ENCODE data around the gene TMEM63B. TPM values are rescaled to one million over a fixed set of nuclear protein-coding genes. Genes with fewer than 3 reads are reported as not detected.
A peak's percentile ranks its signal among the peaks of the same experiment; 100 is the strongest.
"Not testable (repeated sequence)": the region's sequence is repeated elsewhere in the genome, so short reads cannot be mapped to it uniquely, and the experiment has no call there.

Gene TMEM63B
- polyA plus RNA-seq, 3 donors from 2014 or later = 0.25 to 1.7 (median 1.5) TPM

DNA sequence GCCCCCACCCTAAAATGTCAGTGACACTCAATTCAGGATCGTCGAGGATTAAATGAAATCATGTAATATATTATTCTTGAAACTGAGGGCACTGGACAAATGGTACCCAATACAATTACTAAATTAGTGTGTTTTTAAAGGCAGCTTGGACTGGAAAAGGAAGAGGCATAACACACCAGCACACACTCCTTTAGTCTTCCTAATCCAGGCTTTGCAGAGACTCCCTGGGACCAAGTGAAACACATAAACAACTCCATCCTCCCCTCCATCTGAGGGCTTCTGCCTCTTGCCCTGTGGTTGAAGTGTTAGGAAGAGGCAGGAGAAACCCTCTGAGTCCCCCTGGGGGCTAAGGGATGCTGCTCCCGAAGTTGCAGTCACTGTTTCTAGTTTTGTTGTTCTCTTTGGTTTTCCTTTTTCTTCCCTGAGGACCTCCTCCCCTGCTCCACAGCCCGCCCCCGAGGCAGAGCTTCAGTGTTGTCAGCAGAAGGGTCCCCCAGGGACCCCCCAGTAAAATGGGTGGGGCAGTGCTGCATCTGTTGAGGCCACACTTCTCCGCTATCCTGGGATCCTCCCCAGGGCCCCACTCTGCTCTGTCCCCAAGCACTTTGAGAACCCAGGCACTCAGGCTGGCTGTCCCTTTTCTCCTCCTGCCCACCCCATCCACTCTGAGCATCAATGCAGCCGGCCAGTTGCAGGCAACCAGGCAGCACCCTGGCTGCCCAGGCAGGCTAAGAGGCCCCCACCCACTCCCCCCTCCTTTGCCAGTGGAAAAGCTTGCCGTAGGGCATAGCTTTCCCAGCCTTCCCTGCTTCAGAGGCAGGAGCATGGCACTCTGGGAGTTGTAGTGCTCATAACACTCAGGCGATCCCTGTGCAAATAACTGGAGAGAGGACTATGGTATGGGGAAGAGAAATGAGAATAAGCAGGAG lies 5.9 kb downstream of the TMEM63B start:
- no peak for DNase-seq
- Mint-ChIP-seq H3K4me1 (peaks cover 6 to 10% of the 10 kb centered on the region in 2 donors), H3K4me3 (no peak overlapping the region), H3K36me3 (peaks cover 4 to 7% (median 4%) of the 10 kb centered on the region in 3 donors), H3K27me3 (ENCODE audit: low read depth in 3 of 3) (peaks cover 0 to 3% (median 2%) of the 10 kb centered on the region in 3 donors), H3K9me3 (no peaks in the 10 kb centered on the region), H3K27ac (no peak overlapping the region)

GRCh38 chr6:44133981-44134711 lies 6.8 kb downstream of the TMEM63B start:
- Mint-ChIP-seq H3K9me3 (no peaks in the 10 kb centered on the region), H3K4me1 (peaks cover 4 to 6% of the 10 kb centered on the region in 2 donors), H3K27me3 (ENCODE audit: low read depth in 3 of 3) (peaks cover 0 to 2% (median 1%) of the 10 kb centered on the region in 3 donors), H3K36me3 (peaks cover 4 to 11% (median 7%) of the 10 kb centered on the region in 3 donors), H3K4me3 (no peak overlapping the region), H3K27ac (no peak overlapping the region)
- no peak for DNase-seq

DNA sequence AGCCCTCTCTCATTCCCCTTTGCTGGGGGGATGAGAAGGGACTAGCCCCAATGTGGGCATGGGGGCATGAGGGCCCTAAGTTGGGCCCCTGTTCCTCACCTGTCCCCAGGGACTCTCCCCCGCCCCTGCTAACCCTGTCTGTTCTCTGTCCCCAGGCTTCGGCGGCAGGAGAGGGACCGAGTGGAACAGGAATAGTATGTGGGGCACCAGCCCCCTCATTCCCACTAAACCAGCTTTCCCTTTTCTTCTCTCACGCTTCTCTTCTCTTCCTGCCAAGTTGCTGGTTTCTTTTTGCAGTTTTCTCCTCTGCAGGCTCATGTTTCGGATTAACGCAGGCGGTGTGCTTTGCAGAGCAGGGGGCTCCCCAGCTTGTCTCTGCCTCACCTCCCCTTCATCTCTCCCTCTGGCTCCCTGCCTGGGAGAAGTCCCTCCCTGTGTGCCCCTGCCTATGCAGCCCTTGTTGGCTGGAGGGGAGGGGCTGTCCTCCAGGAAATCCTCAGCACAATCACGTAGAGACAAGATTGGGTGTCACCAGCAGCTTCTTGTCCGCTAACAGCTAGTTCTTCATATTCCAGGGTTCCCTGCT lies 7.9 kb downstream of the TMEM63B start:
- DNase-seq = no peak
- H3K9me3 Mint-ChIP-seq = no peaks in the 10 kb centered on the region
- H3K36me3 Mint-ChIP-seq = peaks cover 7 to 19% (median 8%) of the 10 kb centered on the region in 3 donors
- peaks cover 0 to 2% of the 10 kb centered on the region in 2 donors for H3K4me1 Mint-ChIP-seq
- peak overlapping the region in 1 of 6 donors; percentile 36 for H3K27ac Mint-ChIP-seq
- H3K27me3 Mint-ChIP-seq (ENCODE audit: low read depth in 3 of 3) = peaks cover 0 to 1% (median 0%) of the 10 kb centered on the region in 3 donors
- no peak overlapping the region for H3K4me3 Mint-ChIP-seq

GRCh38 chr6:44135875-44136274 lies 8.5 kb downstream of the TMEM63B start:
- Mint-ChIP-seq H3K4me3 (no peak overlapping the region), H3K27ac (no peak overlapping the region), H3K36me3 (peaks cover 13 to 25% (median 14%) of the 10 kb centered on the region in 3 donors), H3K4me1 (peaks cover 0 to 2% of the 10 kb centered on the region in 2 donors), H3K27me3 (ENCODE audit: low read depth in 3 of 3) (peaks cover 0 to 2% (median 1%) of the 10 kb centered on the region in 3 donors), H3K9me3 (no peaks in the 10 kb centered on the region)
- no peak for DNase-seq

- Mint-ChIP-seq H3K4me3 (no peak overlapping the region), H3K4me1 (no peaks in the 10 kb centered on the region), H3K27me3 (ENCODE audit: low read depth in 3 of 3) (peaks cover 0 to 2% (median 1%) of the 10 kb centered on the region in 3 donors), H3K36me3 (peaks cover 18 to 40% (median 20%) of the 10 kb centered on the region in 3 donors), H3K27ac (no peak overlapping the region), H3K9me3 (no peaks in the 10 kb centered on the region)
- no peak for DNase-seq
Observed at GRCh38 chr6:44138717-44139350, 11.5 kb downstream of the TMEM63B start.

- Mint-ChIP-seq H3K4me3 (peak overlapping the region in 1 of 5 donors; percentile 10), H3K36me3 (peaks cover 23 to 45% (median 25%) of the 10 kb centered on the region in 3 donors), H3K27ac (no peak overlapping the region), H3K27me3 (ENCODE audit: low read depth in 3 of 3) (peaks cover 0 to 2% (median 1%) of the 10 kb centered on the region in 3 donors), H3K9me3 (no peaks in the 10 kb centered on the region), H3K4me1 (no peaks in the 10 kb centered on the region)
- DNase-seq = no peak
Observed at GRCh38 chr6:44139351-44139743, 12.0 kb downstream of the TMEM63B start.

DNA sequence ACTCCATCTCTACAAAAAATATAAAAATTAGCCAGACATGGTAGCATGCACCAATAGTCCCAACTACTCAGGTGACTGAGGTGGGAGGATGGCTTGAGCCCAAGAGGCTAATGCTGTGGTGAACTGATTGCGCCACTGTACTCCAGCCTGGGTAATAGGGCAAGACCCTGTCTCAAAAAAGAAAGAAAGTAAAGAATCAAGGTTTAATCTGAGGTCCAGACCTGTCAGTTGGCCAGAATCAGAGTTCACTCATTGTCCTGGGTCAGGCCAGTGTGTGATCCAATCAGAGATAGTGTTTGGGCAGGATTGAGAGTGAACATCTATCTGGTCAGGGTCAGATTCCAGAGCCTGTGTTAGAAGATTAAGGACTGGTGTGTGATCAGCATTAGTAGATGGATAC lies 15.5 kb downstream of the TMEM63B start:
- H3K4me1 Mint-ChIP-seq = no peaks in the 10 kb centered on the region
- H3K4me3 Mint-ChIP-seq = no peak overlapping the region
- H3K9me3 Mint-ChIP-seq = no peaks in the 10 kb centered on the region
- peaks cover 0 to 2% (median 0%) of the 10 kb centered on the region in 3 donors for H3K27me3 Mint-ChIP-seq (ENCODE audit: low read depth in 3 of 3)
- no peak overlapping the region for H3K27ac Mint-ChIP-seq
- no peak for DNase-seq
- peaks cover 19 to 38% (median 21%) of the 10 kb centered on the region in 3 donors for H3K36me3 Mint-ChIP-seq

GRCh38 chr6:44143731-44144130 lies 16.4 kb downstream of the TMEM63B start:
- H3K4me1 Mint-ChIP-seq = no peaks in the 10 kb centered on the region
- H3K36me3 Mint-ChIP-seq = peaks cover 19 to 40% (median 23%) of the 10 kb centered on the region in 3 donors
- peak overlapping the region in 1 of 6 donors; percentile 1 for H3K27ac Mint-ChIP-seq
- H3K27me3 Mint-ChIP-seq (ENCODE audit: low read depth in 3 of 3) = peaks cover 0 to 2% (median 0%) of the 10 kb centered on the region in 3 donors
- no peak overlapping the region for H3K4me3 Mint-ChIP-seq
- no peak for DNase-seq
- no peaks in the 10 kb centered on the region for H3K9me3 Mint-ChIP-seq

- H3K4me3 Mint-ChIP-seq; DNase-seq; H3K9me3 Mint-ChIP-seq; H3K27ac Mint-ChIP-seq; H3K27me3 Mint-ChIP-seq (ENCODE audit: low read depth in 3 of 3); H3K4me1 Mint-ChIP-seq: not testable (repeated sequence)
- peaks cover 15 to 41% (median 29%) of the 10 kb centered on the region in 3 donors for H3K36me3 Mint-ChIP-seq
Observed at GRCh38 chr6:44144536-44144935, 17.2 kb downstream of the TMEM63B start.

DNA sequence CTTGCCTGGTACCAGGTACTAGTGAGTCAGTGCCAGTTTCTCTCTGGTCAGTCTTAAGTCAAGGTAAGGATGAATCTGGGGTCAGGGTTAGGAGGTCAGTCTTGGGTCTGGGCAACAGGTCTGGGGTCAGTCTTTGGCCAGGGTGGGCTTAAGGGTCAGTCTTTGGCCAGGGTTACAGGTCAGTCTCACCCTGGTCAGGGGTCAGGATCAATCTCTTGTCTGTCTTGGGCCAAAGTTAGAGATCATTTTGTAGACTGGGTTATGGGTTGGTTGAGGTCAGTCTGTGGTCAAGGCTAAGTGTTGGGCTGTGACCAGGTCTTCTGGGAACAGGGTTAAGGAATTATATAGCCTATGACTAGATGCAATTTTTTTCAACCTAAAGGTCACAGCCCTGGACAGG lies 18.5 kb downstream of the TMEM63B start:
- H3K4me3 Mint-ChIP-seq = no peak overlapping the region
- no peaks in the 10 kb centered on the region for H3K9me3 Mint-ChIP-seq
- no peaks in the 10 kb centered on the region for H3K4me1 Mint-ChIP-seq
- DNase-seq = no peak
- H3K27ac Mint-ChIP-seq = peak overlapping the region in 3 of 6 donors; percentile 6 to 51 (median 27)
- peaks cover 0 to under 1% (median 0%) of the 10 kb centered on the region in 3 donors for H3K27me3 Mint-ChIP-seq (ENCODE audit: low read depth in 3 of 3)
- peaks cover 9 to 29% (median 24%) of the 10 kb centered on the region in 3 donors for H3K36me3 Mint-ChIP-seq

DNA sequence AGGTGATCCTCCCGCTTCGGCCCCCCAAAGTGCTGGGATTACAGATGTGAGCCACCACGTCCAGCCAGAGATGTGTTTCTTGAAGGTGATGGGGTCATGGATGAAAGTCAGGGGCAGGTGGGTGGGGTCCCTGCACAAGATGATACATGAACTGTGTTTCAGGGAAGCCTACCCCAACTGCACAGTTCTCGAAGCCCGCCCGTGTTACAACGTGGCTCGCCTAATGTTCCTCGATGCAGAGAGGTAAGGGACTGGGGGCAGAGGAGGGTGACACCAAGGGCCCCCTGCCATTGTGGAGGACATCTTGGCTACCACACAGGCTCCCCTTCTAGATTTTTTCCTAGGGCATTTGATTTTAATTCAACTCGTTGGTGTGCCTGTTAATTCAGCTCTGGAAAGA lies 19.3 kb downstream of the TMEM63B start:
- Mint-ChIP-seq H3K9me3 (no peaks in the 10 kb centered on the region), H3K36me3 (peaks cover 9 to 22% (median 18%) of the 10 kb centered on the region in 3 donors), H3K27ac (peak overlapping the region in 1 of 6 donors; percentile 28), H3K27me3 (ENCODE audit: low read depth in 3 of 3) (peaks cover 0 to 4% (median 0%) of the 10 kb centered on the region in 3 donors), H3K4me3 (no peak overlapping the region), H3K4me1 (peaks cover 4 to 5% of the 10 kb centered on the region in 2 donors)
- no peak for DNase-seq

GRCh38 chr6:44147256-44147655 lies 19.9 kb downstream of the TMEM63B start:
- H3K27me3 Mint-ChIP-seq (ENCODE audit: low read depth in 3 of 3) = peaks cover 0 to 7% (median 0%) of the 10 kb centered on the region in 3 donors
- H3K4me1 Mint-ChIP-seq = peaks cover 4 to 7% of the 10 kb centered on the region in 2 donors
- H3K27ac Mint-ChIP-seq = no peak overlapping the region
- H3K9me3 Mint-ChIP-seq = no peaks in the 10 kb centered on the region
- DNase-seq = no peak
- H3K36me3 Mint-ChIP-seq = peaks cover 9 to 22% (median 18%) of the 10 kb centered on the region in 3 donors
- H3K4me3 Mint-ChIP-seq = no peak overlapping the region

- H3K9me3 Mint-ChIP-seq = no peaks in the 10 kb centered on the region
- peaks cover 0 to 7% (median 0%) of the 10 kb centered on the region in 3 donors for H3K27me3 Mint-ChIP-seq (ENCODE audit: low read depth in 3 of 3)
- no peak overlapping the region for H3K27ac Mint-ChIP-seq
- H3K4me1 Mint-ChIP-seq = peaks cover 4 to 7% of the 10 kb centered on the region in 2 donors
- DNase-seq = no peak
- no peak overlapping the region for H3K4me3 Mint-ChIP-seq
- peaks cover 9 to 19% (median 18%) of the 10 kb centered on the region in 3 donors for H3K36me3 Mint-ChIP-seq
Observed at GRCh38 chr6:44148306-44148705, 21.0 kb downstream of the TMEM63B start.
